ENCODE data around the gene CD3D.

DNA sequence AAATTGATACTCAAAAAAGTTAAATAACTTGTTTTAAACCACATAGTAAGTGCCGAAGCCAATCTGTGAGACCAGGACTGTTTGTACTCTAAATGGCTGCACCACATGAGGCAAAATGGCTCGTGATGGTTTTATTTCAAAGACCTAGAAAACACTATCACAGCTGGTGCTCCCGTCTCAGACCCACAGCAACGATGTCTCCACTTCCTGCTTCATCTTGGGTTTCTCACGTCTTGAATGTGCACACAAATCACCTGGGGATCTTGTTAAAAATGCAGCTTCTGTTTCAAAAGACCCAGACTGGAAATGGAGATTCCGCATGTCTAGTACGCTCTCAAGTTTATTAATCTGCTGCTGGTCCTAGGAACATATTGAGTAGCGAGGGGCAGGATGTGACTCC is 36.8 kb downstream of the CD3D start:
- TF ChIP-seq CTCF (IDR thresholded peaks at IDR 0.05): no peak
- no peak for TF ChIP-seq POLR2A (IDR thresholded peaks at IDR 0.05)
- no peak for TF ChIP-seq POLR2AphosphoS5 (IDR thresholded peaks at IDR 0.05)
- TF ChIP-seq EP300 (IDR thresholded peaks at IDR 0.05): no peak

All from gastroesophageal sphincter (tissue), 3 donors.